WTC11 (cell line): Measurements from ENCODE around the gene LRRC31.

Experiments
- CREB1 ChIP-seq: sonication (generic); formaldehyde crosslinking; IDR thresholded peaks from 2 replicates; pipeline ENCODE4 v1.8.0; 2023; ENCODE audit warnings: mild to moderate bottlenecking, missing genetic modification reagents
- CREM ChIP-seq: sonication (generic); formaldehyde crosslinking; IDR thresholded peaks from 2 replicates; pipeline ENCODE4 v1.8.1; 2022; ENCODE audit warnings: mild to moderate bottlenecking, missing genetic modification reagents, moderate library complexity
- GRHL2 ChIP-seq: fragments of 250-450 bp; sonication (Bioruptor Pico); IDR thresholded peaks from 2 replicates; pipeline ENCODE4 v1.8.0; 2022; ENCODE audit warnings: mild to moderate bottlenecking, moderate library complexity; ENCODE audit not compliant: insufficient replicate concordance, severe bottlenecking
- JUN ChIP-seq: sonication (generic); formaldehyde crosslinking; IDR thresholded peaks from 2 replicates; pipeline ENCODE4 v1.8.0; 2023; ENCODE audit warnings: mild to moderate bottlenecking, missing genetic modification reagents
- NR2C2 ChIP-seq: sonication (generic); formaldehyde crosslinking; IDR thresholded peaks from 2 replicates; pipeline ENCODE4 v1.8.0; 2022; ENCODE audit warnings: mild to moderate bottlenecking, missing genetic modification reagents
- TEAD4 ChIP-seq: sonication (generic); formaldehyde crosslinking; IDR thresholded peaks from 2 replicates; pipeline ENCODE4 v1.8.0; 2022; ENCODE audit warnings: mild to moderate bottlenecking, missing genetic modification reagents
- TF ChIP-seq, protein P1 (sequence below): fragments of 200-600 bp; IDR thresholded peaks from 2 replicates; pipeline ENCODE4 v1.8.0; 2022; ENCODE audit warnings: antibody characterized with exemption
- TF ChIP-seq, protein P2 (sequence below): sonication (generic); formaldehyde crosslinking; IDR thresholded peaks from 2 replicates; pipeline ENCODE4 v1.8.1; 2023; ENCODE audit warnings: mild to moderate bottlenecking, missing genetic modification reagents, moderate library complexity
- TF ChIP-seq, protein P3 (sequence below): sonication (generic); formaldehyde crosslinking; IDR thresholded peaks from 2 replicates; pipeline ENCODE4 v1.8.0; 2022; ENCODE audit warnings: mild to moderate bottlenecking, missing genetic modification reagents
- TF ChIP-seq, protein P4 (sequence below): fragments of 250-450 bp; sonication (Bioruptor Pico); IDR thresholded peaks from 2 replicates; pipeline ENCODE4 v1.9.0; 2021; ENCODE audit warnings: moderate library complexity, mild to moderate bottlenecking, inconsistent platforms, borderline replicate concordance
- TF ChIP-seq, protein P5 (sequence below): sonication (generic); formaldehyde crosslinking; IDR thresholded peaks from 2 replicates; pipeline ENCODE4 v1.8.1; 2022; ENCODE audit warnings: mild to moderate bottlenecking, moderate library complexity, missing genetic modification reagents
- TF ChIP-seq, protein P6 (sequence below): sonication (generic); formaldehyde crosslinking; IDR thresholded peaks from 2 replicates; pipeline ENCODE4 v1.8.1; 2022; ENCODE audit warnings: missing genetic modification reagents, borderline replicate concordance
- TF ChIP-seq, protein P7 (sequence below): sonication (generic); formaldehyde crosslinking; IDR thresholded peaks from 2 replicates; pipeline ENCODE4 v1.8.1; 2022; ENCODE audit warnings: mild to moderate bottlenecking, missing genetic modification reagents, moderate library complexity, borderline replicate concordance

DNA sequence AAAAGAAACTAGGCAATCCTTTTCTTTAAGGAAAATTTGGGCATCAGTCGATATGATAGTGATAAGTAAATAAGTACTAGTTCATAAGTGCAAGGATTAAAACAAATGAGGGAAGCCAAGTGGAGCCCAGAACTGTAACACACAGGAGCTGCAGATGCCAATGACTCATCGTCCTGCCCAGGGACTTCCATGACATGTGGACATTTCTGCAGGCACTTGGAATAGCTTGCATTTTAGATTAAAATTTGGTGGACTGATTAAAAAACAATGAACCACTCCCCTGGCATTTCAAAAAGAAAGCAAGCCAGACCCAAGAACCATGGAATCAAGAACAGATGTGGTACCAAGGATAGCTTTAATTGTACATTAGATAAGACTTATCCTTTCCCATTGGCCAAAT, 44.6 kb upstream of the LRRC31 start:
- TF ChIP-seq, protein P1, sequence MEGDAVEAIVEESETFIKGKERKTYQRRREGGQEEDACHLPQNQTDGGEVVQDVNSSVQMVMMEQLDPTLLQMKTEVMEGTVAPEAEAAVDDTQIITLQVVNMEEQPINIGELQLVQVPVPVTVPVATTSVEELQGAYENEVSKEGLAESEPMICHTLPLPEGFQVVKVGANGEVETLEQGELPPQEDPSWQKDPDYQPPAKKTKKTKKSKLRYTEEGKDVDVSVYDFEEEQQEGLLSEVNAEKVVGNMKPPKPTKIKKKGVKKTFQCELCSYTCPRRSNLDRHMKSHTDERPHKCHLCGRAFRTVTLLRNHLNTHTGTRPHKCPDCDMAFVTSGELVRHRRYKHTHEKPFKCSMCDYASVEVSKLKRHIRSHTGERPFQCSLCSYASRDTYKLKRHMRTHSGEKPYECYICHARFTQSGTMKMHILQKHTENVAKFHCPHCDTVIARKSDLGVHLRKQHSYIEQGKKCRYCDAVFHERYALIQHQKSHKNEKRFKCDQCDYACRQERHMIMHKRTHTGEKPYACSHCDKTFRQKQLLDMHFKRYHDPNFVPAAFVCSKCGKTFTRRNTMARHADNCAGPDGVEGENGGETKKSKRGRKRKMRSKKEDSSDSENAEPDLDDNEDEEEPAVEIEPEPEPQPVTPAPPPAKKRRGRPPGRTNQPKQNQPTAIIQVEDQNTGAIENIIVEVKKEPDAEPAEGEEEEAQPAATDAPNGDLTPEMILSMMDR: no peak
- TF ChIP-seq, protein P2, sequence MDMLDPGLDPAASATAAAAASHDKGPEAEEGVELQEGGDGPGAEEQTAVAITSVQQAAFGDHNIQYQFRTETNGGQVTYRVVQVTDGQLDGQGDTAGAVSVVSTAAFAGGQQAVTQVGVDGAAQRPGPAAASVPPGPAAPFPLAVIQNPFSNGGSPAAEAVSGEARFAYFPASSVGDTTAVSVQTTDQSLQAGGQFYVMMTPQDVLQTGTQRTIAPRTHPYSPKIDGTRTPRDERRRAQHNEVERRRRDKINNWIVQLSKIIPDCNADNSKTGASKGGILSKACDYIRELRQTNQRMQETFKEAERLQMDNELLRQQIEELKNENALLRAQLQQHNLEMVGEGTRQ (CRISPR knock-in tag): no peak
- TF ChIP-seq, protein P3, sequence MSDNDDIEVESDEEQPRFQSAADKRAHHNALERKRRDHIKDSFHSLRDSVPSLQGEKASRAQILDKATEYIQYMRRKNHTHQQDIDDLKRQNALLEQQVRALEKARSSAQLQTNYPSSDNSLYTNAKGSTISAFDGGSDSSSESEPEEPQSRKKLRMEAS (CRISPR knock-in tag): no peak
- TF ChIP-seq, protein P4, sequence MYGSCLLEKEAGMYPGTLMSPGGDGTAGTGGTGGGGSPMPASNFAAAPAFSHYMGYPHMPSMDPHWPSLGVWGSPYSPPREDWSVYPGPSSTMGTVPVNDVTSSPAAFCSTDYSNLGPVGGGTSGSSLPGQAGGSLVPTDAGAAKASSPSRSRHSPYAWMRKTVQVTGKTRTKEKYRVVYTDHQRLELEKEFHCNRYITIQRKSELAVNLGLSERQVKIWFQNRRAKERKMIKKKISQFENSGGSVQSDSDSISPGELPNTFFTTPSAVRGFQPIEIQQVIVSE (CRISPR knock-in tag): no peak
- TF ChIP-seq CREB1 (CRISPR knock-in tag) (no peak), NR2C2 (CRISPR knock-in tag) (no peak), CREM (CRISPR knock-in tag) (no peak), TEAD4 (no peak), JUN (CRISPR knock-in tag) (no peak), GRHL2 (CRISPR knock-in tag) (no peak)
- TF ChIP-seq, protein P5, sequence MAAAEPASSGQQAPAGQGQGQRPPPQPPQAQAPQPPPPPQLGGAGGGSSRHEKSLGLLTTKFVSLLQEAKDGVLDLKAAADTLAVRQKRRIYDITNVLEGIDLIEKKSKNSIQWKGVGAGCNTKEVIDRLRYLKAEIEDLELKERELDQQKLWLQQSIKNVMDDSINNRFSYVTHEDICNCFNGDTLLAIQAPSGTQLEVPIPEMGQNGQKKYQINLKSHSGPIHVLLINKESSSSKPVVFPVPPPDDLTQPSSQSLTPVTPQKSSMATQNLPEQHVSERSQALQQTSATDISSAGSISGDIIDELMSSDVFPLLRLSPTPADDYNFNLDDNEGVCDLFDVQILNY: no peak
- TF ChIP-seq, protein P6, sequence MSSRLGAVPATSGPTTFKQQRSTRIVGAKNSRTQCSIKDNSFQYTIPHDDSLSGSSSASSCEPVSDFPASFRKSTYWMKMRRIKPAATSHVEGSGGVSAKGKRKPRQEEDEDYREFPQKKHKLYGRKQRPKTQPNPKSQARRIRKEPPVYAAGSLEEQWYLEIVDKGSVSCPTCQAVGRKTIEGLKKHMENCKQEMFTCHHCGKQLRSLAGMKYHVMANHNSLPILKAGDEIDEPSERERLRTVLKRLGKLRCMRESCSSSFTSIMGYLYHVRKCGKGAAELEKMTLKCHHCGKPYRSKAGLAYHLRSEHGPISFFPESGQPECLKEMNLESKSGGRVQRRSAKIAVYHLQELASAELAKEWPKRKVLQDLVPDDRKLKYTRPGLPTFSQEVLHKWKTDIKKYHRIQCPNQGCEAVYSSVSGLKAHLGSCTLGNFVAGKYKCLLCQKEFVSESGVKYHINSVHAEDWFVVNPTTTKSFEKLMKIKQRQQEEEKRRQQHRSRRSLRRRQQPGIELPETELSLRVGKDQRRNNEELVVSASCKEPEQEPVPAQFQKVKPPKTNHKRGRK (CRISPR knock-in tag): no peak
- TF ChIP-seq, protein P7, sequence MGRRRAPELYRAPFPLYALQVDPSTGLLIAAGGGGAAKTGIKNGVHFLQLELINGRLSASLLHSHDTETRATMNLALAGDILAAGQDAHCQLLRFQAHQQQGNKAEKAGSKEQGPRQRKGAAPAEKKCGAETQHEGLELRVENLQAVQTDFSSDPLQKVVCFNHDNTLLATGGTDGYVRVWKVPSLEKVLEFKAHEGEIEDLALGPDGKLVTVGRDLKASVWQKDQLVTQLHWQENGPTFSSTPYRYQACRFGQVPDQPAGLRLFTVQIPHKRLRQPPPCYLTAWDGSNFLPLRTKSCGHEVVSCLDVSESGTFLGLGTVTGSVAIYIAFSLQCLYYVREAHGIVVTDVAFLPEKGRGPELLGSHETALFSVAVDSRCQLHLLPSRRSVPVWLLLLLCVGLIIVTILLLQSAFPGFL: no peak
